Measurements from ENCODE around the gene CACNA1G.

Gene CACNA1G

DNA sequence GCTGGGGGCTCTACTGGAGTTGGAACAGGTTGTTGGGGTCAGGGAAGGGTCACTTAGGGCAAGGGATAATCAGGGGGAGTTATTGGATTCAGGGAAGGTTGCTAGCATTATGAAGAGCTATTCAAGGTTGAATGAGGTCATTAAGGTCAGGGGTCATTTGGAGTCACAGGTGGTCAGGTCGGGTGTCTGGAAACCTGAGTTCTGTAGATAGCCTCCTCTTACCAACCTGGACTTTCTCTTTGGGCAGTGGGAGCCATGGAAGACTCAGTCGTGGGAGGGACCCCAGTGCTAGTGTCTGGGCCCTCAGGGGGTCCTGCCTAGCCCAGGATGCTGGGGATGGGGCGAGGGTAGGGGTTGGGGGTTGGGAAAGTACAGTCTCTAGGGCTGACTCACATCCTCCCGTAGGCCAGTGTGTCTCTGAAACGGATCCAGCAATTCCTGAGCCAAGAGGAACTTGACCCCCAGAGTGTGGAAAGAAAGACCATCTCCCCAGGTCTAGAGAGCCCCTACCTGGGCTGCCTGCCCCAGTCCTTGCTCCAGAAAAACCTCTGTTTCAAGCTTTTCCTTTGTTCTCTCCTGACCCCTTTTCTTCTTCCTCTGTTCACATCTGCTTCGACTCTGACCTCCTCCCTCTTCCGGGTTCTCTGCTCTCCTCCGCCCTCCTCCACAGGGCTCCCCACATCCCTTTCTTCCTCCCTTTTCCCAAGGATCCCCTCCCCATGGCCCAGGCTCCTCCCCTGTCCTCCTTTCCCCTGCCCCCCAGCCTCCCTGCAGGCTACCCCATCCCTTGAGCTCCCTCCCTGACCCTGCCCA, 107.7 kb downstream of the CACNA1G start:
- no peak for DNase-seq (ENCODE audit: extremely low read depth, low read depth)
- TF ChIP-seq, protein P1, sequence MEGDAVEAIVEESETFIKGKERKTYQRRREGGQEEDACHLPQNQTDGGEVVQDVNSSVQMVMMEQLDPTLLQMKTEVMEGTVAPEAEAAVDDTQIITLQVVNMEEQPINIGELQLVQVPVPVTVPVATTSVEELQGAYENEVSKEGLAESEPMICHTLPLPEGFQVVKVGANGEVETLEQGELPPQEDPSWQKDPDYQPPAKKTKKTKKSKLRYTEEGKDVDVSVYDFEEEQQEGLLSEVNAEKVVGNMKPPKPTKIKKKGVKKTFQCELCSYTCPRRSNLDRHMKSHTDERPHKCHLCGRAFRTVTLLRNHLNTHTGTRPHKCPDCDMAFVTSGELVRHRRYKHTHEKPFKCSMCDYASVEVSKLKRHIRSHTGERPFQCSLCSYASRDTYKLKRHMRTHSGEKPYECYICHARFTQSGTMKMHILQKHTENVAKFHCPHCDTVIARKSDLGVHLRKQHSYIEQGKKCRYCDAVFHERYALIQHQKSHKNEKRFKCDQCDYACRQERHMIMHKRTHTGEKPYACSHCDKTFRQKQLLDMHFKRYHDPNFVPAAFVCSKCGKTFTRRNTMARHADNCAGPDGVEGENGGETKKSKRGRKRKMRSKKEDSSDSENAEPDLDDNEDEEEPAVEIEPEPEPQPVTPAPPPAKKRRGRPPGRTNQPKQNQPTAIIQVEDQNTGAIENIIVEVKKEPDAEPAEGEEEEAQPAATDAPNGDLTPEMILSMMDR (IDR thresholded peaks at IDR 0.05; ENCODE audit: low read depth, low read length), result no peak

DNA sequence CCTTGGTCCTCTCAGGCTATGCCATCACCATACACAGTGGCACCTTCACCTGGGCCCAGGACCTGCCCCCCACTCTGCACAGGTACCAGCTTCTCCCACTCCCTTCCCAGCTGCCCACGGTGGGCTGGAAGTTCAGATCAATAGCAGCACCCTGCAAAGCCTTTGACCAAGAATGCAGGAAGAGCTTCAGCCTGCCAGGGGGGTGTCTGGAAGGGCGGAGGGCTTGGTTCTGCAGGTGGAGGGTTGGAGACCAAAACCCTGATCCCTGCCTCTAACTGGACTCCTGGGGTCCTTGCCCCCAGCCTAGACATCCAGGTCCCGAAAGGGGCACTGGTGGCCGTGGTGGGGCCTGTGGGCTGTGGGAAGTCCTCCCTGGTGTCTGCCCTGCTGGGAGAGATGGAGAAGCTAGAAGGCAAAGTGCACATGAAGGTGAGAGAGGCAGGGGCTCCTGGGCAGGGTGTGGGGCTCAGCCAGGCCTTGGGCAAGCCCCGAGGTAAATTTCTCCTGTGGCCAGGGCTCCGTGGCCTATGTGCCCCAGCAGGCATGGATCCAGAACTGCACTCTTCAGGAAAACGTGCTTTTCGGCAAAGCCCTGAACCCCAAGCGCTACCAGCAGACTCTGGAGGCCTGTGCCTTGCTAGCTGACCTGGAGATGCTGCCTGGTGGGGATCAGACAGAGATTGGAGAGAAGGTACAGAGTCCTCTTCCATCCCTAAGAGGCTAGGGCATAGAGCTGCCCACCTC, 108.5 kb downstream of the CACNA1G start:
- TF ChIP-seq, protein P1 (IDR thresholded peaks at IDR 0.05; ENCODE audit: low read depth, low read length), result no peak

GRCh38 chr17:50672071-50672470, 111.6 kb downstream of the CACNA1G start:
- TF ChIP-seq, protein P1 (IDR thresholded peaks at IDR 0.05; ENCODE audit: low read depth, low read length), result no peak
- DNase-seq (ENCODE audit: extremely low read depth, low read depth), result no peak

More for the DNA sequence above, 108.5 kb downstream of the CACNA1G start:
- DNase-seq (ENCODE audit: extremely low read depth, low read depth), result no peak

DNA sequence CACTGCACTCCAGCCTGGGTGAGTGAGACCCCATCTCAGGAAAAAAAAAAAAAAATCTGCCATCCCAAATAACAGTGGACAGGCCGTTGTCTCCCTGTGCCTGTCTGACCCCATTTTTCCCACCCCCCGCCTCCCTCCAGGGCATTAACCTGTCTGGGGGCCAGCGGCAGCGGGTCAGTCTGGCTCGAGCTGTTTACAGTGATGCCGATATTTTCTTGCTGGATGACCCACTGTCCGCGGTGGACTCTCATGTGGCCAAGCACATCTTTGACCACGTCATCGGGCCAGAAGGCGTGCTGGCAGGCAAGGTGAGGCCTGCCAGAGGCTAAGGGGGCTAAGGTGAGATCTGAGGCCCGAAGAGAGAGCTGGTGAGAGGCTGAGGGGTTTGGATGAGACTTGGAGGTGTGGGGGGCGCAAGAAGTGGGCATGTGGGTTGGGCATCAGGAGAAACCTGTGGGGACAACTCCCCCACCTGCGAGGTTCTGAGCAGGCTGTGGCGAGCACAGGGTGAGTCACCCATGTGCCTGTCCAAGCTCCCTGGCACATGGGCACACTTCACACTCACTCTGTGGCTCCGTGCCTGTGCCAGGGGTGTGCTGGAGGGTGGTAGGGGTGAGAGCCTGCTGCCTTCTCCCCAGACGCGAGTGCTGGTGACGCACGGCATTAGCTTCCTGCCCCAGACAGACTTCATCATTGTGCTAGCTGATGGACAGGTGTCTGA, 112.5 kb downstream of the CACNA1G start:
- TF ChIP-seq, protein P1 (IDR thresholded peaks at IDR 0.05; ENCODE audit: low read depth, low read length), result no peak
- DNase-seq (ENCODE audit: extremely low read depth, low read depth), result no peak

GRCh38 chr17:50675190-50675589, 114.7 kb downstream of the CACNA1G start:
- TF ChIP-seq, protein P1 (IDR thresholded peaks at IDR 0.05; ENCODE audit: low read depth, low read length), result no peak
- DNase-seq (ENCODE audit: extremely low read depth, low read depth), result no peak

- no peak for DNase-seq (ENCODE audit: extremely low read depth, low read depth)
- TF ChIP-seq, protein P1 (IDR thresholded peaks at IDR 0.05; ENCODE audit: low read depth, low read length), result no peak
These were observed 115.1 kb downstream of the CACNA1G start for GRCh38 chr17:50675627-50676026.

Measured in AG09319 (cell line).